ENCODE results near the gene PRDM16.

The PRDM16 gene

GRCh38 chr1:3425486-3426215, 356.6 kb downstream of the PRDM16 start:
- no peak for DNase-seq

- no peak for DNase-seq
These were observed 358.0 kb downstream of the PRDM16 start for GRCh38 chr1:3426956-3427535.

GRCh38 chr1:3427711-3428704, 359.0 kb downstream of the PRDM16 start:
- DNase-seq: no peak

GRCh38 chr1:3428899-3429298, 359.9 kb downstream of the PRDM16 start:
- no peak for DNase-seq

DNA sequence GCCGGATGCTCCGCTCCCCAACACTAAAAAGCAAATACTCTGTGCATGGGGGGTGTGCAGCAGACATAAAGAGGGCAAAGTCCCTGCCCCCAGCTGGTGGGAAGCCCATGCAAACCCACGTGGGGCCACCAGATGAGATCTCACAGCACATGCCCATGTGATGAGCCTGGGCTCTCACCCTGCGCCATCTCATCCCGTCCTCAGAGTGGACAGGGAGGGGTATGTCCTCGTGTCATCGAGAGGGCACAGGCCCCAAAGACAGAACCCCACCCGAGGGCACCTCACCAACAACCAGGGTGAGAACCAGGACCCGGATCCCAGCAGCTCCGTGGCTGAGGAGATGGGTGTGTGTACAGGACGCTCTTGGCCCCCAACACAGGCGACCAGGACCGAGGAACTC, 360.3 kb downstream of the PRDM16 start:
- no peak for DNase-seq

- no peak for DNase-seq
These were observed 360.8 kb downstream of the PRDM16 start for GRCh38 chr1:3429766-3430165.

GRCh38 chr1:3430406-3430805, 361.4 kb downstream of the PRDM16 start:
- DNase-seq: no peak

GRCh38 chr1:3430820-3431219, 361.8 kb downstream of the PRDM16 start:
- no peak for DNase-seq

DNA sequence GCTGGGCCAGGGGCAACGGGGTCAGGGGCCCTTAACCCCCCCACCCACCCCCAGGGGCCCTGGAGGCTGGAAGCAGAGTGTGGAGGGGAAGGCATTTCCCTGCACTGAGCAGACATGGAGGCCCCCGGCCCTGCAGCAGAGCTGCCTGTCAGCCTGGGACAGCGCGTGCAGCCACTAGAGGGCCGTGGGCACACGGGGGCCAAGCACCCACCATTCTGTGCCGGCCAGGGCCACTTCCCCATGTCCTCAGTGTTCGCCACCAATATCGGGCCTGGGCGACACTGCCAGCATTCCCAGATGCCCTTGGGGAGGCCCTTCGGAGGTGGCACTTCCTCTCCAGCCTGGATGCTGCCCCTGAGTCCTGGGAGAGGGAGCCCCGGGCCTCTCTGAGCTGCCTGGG, 362.3 kb downstream of the PRDM16 start:
- peak; percentile 68 for DNase-seq

DNA sequence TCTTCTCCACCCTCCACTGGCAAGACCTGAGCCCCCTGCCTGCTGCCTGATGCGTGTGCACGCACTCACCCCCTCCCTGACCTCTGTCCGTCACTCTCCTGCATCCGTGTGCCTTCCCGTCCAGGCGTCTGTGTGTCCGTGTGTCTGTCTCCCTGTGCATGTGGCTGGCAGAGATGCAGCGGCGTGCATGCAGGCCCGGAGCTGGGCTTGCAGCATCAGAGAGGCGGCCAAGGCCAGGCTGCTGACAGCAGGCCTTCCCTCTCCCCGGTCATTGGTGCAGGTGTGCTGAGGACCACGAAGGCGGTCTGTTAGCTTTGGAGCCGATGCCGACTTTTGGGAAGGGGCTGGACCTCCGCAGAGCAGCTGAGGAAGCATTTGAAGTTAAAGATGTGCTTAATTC, 362.7 kb downstream of the PRDM16 start:
- no peak for DNase-seq

- DNase-seq: peak; percentile 69
These were observed 363.3 kb downstream of the PRDM16 start for GRCh38 chr1:3432306-3432705.

GRCh38 chr1:3433076-3433475, 364.1 kb downstream of the PRDM16 start:
- DNase-seq: no peak

DNA sequence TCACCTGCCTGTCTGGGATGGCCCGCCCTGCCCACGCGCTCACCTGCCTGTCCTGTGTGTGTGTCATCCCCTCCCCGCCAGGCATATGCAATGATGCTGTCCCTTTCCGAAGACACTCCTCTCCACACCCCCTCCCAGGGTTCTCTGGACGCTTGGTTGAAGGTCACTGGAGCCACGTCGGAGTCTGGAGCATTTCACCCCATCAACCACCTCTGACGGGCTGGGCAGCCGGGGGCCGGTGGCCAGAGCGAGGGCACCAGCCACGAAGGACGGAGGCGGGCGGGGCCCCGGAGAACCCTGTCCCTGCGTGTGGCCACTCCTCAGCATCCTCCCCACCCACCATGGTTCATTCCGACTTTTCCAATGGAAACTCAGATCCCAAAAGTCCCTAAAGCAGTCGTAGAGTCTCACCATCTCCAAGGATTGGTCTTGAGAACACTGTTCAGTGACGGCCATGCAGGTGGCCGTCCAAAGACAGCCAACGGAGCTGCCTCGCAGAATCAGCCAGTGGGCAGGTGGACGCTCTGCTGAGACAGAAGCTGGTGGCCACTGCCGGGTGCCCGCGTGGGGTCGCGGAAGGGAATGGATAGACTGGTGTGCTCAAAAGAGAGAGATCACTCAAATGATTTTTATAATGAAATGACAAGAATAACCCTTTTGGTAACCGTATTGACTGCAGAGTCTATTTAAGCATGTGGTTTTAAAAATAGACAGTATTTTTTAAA, 364.8 kb downstream of the PRDM16 start:
- DNase-seq: no peak

DNA sequence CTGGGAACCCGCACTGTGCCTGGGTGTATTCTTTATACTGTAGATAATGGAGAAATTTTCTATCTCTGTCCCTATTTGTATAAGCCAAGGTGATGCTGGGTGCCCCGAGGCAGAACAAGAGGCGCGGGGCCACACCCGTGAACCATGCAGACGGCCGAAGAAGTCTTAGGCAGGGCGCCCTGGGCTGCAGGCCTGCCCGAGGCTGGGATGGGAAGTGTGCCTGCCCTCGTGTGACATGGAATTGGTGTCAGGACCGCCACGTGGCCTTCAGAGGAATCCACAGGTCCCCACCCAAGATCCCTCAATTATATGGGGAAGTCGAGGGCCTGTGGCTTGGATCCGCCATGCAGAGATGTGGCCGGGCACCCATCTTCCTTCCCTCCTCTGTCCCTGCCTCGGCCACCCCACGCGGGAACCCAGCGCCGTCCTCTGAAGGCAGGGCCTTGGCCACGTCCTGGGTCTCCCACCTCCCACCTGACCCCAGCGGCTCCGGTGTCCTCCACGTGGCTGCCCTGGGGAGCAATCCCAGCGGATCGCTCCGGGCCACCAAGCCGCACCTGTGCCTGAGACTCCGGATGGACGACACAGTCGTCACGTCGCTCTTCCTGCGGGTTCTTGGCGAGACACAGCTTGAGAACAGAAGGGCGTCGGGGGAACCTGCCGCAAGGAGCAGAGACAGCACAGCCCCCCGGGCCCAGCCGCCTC, 365.6 kb downstream of the PRDM16 start:
- no peak for DNase-seq

DNA sequence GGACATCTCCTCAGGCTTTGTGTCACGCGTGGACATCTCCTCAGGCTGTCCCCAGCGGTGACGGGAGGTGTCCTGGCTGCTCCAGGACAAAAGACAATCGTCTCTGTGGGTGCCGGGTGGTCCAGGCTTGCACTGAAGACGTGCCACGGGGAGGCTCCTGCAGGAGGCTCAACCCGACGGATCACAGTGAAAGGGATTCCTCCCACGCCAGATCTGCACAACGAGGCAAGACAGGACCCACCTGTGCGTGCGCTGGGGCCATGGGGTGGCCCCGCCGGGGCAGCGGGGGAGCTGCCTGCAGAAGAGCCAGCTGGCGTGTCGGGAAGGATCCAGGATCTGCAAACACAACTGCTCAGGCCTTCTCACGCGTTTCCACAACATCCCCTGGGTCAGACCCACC, 366.7 kb downstream of the PRDM16 start:
- no peak for DNase-seq

- DNase-seq: no peak
These were observed 367.4 kb downstream of the PRDM16 start for GRCh38 chr1:3436451-3436850.

DNA sequence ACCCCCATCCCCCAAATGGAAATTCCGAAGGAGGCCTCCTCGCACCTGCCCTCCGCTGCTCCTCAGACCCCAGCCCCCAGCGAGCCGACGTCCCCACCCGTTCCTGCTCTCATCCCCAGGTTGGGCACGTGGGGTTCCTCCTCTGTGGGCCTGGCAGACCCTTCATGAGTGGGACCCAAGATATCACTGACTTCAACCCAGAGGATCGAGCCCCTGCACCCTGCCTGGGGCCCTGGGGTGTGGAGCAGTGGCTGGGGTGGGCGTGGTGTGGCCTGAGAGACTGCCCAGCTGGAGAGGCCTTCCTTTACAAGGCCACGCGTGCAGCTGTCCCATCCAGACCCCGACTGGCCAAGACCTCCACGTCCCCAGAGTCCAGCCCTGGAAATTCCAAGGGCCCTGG, 367.9 kb downstream of the PRDM16 start:
- DNase-seq: no peak

DNA sequence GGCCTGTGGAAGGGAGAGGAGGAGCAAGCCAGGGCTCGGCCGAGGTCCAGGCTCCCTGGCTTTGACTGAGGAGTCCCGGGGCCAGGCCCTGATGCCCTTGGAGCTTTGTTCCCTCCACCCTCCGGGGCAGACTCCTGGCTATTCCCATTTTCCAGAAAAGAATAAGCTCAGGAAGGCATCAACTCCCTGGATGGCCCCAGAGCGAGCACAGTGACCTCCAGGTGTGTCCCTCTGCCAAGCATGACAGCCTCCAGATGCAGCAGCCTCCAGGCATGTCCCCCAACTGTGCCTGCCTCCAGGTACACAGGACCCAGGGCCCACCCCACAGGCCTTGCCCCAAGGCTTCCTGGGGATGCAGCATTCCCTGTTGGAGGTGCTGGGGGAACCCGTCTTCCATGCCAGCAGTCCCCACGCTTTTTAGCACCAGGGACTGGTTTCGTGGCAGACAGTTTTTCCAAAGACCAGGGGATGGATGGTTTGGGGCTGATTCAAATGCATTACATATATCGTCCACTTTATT, 369.7 kb downstream of the PRDM16 start:
- no peak for DNase-seq

DNA sequence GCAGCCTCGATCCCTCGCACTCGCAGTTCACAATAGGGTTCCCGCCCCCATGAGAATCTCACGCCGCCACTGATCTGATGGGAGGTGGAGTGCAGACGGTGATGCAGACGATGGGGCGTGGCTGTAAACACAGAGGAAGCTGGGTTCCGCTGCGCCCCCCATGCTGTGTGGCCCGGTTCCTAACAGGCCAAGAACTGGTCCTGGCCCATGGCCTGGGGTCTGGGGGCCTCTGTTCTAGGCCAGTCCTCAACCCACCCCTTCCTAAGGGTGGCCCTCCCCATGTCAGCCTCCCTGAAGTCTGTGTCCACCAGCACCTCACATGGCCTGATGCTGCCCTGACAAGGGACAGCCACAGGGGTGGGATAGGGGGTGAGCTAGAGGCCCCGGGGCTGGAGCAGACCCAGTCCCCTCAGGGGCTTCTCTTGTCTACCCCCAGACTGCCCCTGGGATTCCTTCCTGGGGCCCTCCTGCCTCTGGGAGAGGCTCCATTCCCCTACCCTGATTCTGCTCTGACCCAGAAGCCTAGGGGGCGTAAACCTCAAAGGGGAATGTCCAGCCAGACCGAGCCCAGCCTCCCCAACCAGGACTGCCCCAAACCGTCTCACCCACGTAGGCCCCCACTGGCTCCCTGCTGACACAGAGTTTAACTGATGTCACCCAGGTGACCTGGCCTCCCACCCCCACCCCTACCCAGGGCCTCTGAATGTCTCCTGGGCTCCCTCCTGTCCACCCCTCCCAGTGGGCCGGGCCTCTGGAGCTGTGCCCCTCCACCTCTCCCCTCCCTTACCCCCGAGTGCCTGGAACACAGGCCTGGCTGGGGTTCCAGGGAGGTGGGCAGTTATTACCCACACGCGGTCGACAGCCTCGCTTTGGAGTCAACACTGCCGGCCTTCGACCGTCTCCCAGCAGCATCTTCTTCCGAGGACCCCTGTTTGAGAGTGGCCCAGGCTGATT, 370.6 kb downstream of the PRDM16 start:
- DNase-seq: no peak

DNA sequence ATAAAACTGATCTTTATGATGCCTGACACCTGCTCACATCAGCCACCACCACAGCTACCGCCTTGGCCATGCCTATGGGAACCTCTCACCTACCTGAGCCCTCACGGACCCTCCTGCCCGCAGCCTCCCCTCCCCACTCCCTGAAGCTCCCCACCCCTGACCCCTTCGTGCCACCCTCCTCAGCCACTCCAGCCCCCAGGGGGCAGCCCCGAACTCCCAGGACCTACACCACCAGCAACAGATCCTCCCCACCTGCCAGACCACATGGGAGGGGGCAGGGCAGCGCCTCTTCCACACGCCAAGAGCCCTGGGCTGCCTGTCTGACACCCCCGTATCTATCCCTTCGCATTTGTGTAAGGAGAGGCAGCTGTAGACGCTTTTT, 371.3 kb downstream of the PRDM16 start:
- no peak for DNase-seq
